Mesendoderm (in vitro differentiated cells): Measurements from ENCODE around the gene SPRED2.

Source experiments
- DNase-seq: peaks from one replicate; pipeline ENCODE4 v3.0.0; 2013
- H2AK5ac ChIP-seq: 2 replicates; pipeline ENCODE4 v1.6.1; 2013; ENCODE audit warnings: low read length, inconsistent platforms
- H2BK120ac ChIP-seq: 2 replicates; pipeline ENCODE4 v1.6.1; 2013; ENCODE audit warnings: low read depth, mild to moderate bottlenecking, low read length, moderate library complexity, mixed read lengths
- H2BK15ac ChIP-seq: replicated peaks from 2 replicates; pipeline ENCODE4 v1.6.1; 2013; ENCODE audit warnings: low read depth, mild to moderate bottlenecking, moderate library complexity
- H2BK5ac ChIP-seq: 2 replicates; pipeline ENCODE4 v1.6.1; 2013; ENCODE audit warnings: low read length, inconsistent platforms
- H3K18ac ChIP-seq: 2 replicates; pipeline ENCODE4 v1.6.1; 2013; ENCODE audit warnings: mild to moderate bottlenecking, low read length, mixed read lengths
- H3K23ac ChIP-seq: one replicate; pipeline ENCODE4 v1.6.1; 2013; ENCODE audit warnings: low read length
- H3K27ac ChIP-seq: 2 replicates; pipeline ENCODE4 v1.5.1; 2013; ENCODE audit warnings: low read depth, mild to moderate bottlenecking, inconsistent platforms, low read length, moderate library complexity
- H3K27me3 ChIP-seq: 2 replicates; pipeline ENCODE4 v1.6.1; 2013; ENCODE audit warnings: low read length, control low read depth, mild to moderate bottlenecking, inconsistent platforms; ENCODE audit not compliant: insufficient read depth, poor library complexity
- H3K36me3 ChIP-seq: 2 replicates; pipeline ENCODE4 v1.6.1; 2013; ENCODE audit warnings: low read length, inconsistent platforms; ENCODE audit not compliant: control insufficient read depth, insufficient read depth
- H3K4ac ChIP-seq: one replicate; pipeline ENCODE4 v1.6.1; 2013; ENCODE audit warnings: low read depth, mild to moderate bottlenecking, low read length, moderate library complexity
- H3K4me1 ChIP-seq: 2 replicates; pipeline ENCODE4 v1.6.1; 2013; ENCODE audit warnings: low read depth, low read length, inconsistent platforms; ENCODE audit not compliant: control insufficient read depth
- H3K4me2 ChIP-seq: 2 replicates; pipeline ENCODE4 v1.6.1; 2013; ENCODE audit warnings: low read length
- H3K4me3 ChIP-seq: 2 replicates; pipeline ENCODE4 v1.5.1; 2013; ENCODE audit warnings: mild to moderate bottlenecking, low read length
- H3K56ac ChIP-seq: one replicate; pipeline ENCODE4 v1.6.1; 2013; ENCODE audit warnings: low read length
- H3K79me1 ChIP-seq: 2 replicates; pipeline ENCODE4 v1.6.1; 2013; ENCODE audit warnings: low read length, inconsistent platforms
- H3K79me2 ChIP-seq: 2 replicates; pipeline ENCODE4 v1.6.1; 2013; ENCODE audit warnings: mild to moderate bottlenecking, low read length; ENCODE audit not compliant: control insufficient read depth, insufficient read depth
- H3K9ac ChIP-seq: 2 replicates; pipeline ENCODE4 v1.6.1; 2013; ENCODE audit warnings: low read length, inconsistent platforms
- H4K5ac ChIP-seq: one replicate; pipeline ENCODE4 v1.6.1; 2013; ENCODE audit warnings: low read length
- H4K8ac ChIP-seq: one replicate; pipeline ENCODE4 v1.6.1; 2013; ENCODE audit warnings: low read depth, mild to moderate bottlenecking, control low read depth, low read length, moderate library complexity
- WGBS: extraction: QIAGEN DNeasy Blood & Tissue Kit; methylation state at CpG from one replicate; pipeline ENCODE4 v1.1.7; 2013; ENCODE audit warnings: low lambda C conversion rate, missing lambda C conversion rate; ENCODE audit not compliant: insufficient coverage; ENCODE audit errors: extremely low coverage; 5-methylcytosine and 5-hydroxymethylcytosine counted together

Gene SPRED2

GRCh38 chr2:65263262-65263661 is 169.1 kb downstream of the SPRED2 start:
- no peak overlapping the region for H3K23ac ChIP-seq
- H3K36me3 ChIP-seq, result no peaks in the 10 kb centered on the region
- H3K4me2 ChIP-seq, result no peak overlapping the region
- no peaks in the 10 kb centered on the region for H3K27me3 ChIP-seq
- H3K4ac ChIP-seq, result no peak overlapping the region
- H4K5ac ChIP-seq, result no peak overlapping the region
- no peak overlapping the region for H3K56ac ChIP-seq
- DNase-seq, result no peak
- H3K4me1 ChIP-seq, result peaks cover 1% of the 10 kb centered on the region
- WGBS, result no CpG with 5 or more reads among the region's 1 CpG
- H4K8ac ChIP-seq, result no peak overlapping the region
- H3K79me2 ChIP-seq, result no peaks in the 10 kb centered on the region
- no peak overlapping the region for H3K27ac ChIP-seq
- no peak overlapping the region for H3K4me3 ChIP-seq
- H3K18ac ChIP-seq, result no peak overlapping the region
- H3K9ac ChIP-seq, result no peak overlapping the region
- no peak overlapping the region for H2BK5ac ChIP-seq
- H2BK15ac ChIP-seq, result no peak overlapping the region
- H2BK120ac ChIP-seq, result no peak overlapping the region
- no peak overlapping the region for H2AK5ac ChIP-seq
- H3K79me1 ChIP-seq, result peaks cover 5% of the 10 kb centered on the region

- no peak overlapping the region for H4K5ac ChIP-seq
- no peak overlapping the region for H2AK5ac ChIP-seq
- DNase-seq, result no peak
- no peak overlapping the region for H2BK120ac ChIP-seq
- H3K36me3 ChIP-seq, result no peaks in the 10 kb centered on the region
- H3K18ac ChIP-seq, result no peak overlapping the region
- no peak overlapping the region for H3K4me2 ChIP-seq
- no peak overlapping the region for H3K23ac ChIP-seq
- H3K27me3 ChIP-seq, result no peaks in the 10 kb centered on the region
- H3K56ac ChIP-seq, result no peak overlapping the region
- H3K4me3 ChIP-seq, result no peak overlapping the region
- H3K79me1 ChIP-seq, result peaks cover 4% of the 10 kb centered on the region
- H3K9ac ChIP-seq, result no peak overlapping the region
- H3K4ac ChIP-seq, result no peak overlapping the region
- H2BK5ac ChIP-seq, result no peak overlapping the region
- no peaks in the 10 kb centered on the region for H3K79me2 ChIP-seq
- H3K27ac ChIP-seq, result no peak overlapping the region
- no peak overlapping the region for H2BK15ac ChIP-seq
- no peaks in the 10 kb centered on the region for H3K4me1 ChIP-seq
- H4K8ac ChIP-seq, result no peak overlapping the region
- WGBS, result no CpG with 5 or more reads among the region's 3 CpGs
Observed at GRCh38 chr2:65261676-65262075, 170.7 kb downstream of the SPRED2 start.
